Hepatocyte (in vitro differentiated cells): ENCODE measurements around the gene SIDT2. TPM values are rescaled to one million over a fixed set of nuclear protein-coding genes. Genes with fewer than 3 reads are reported as not detected.

ENCODE experiments used
- DNase-seq: peaks from one replicate; pipeline ENCODE4 v3.0.0-alpha.2; 2016; ENCODE audit warnings: low spot score
- H2AFZ ChIP-seq: fragments of 200-600 bp; sonication (generic); 2 replicates; pipeline ENCODE4 v1.6.0; 2016; ENCODE audit warnings: antibody characterized with exemption, mild to moderate bottlenecking
- H3K27ac ChIP-seq: fragments of 200-600 bp; sonication (generic); 2 replicates; pipeline ENCODE4 v1.5.1; 2016; ENCODE audit warnings: mild to moderate bottlenecking
- H3K27me3 ChIP-seq: fragments of 200-600 bp; sonication (generic); 2 replicates; pipeline ENCODE4 v1.6.1; 2016
- H3K36me3 ChIP-seq: fragments of 200-600 bp; sonication (generic); replicated peaks from 2 replicates; pipeline ENCODE4 v1.5.1; 2016; ENCODE audit warnings: low read depth; ENCODE audit not compliant: insufficient read depth
- H3K4me1 ChIP-seq: fragments of 200-600 bp; sonication (generic); 2 replicates; pipeline ENCODE4 v1.5.1; 2016; ENCODE audit warnings: mild to moderate bottlenecking, moderate library complexity; ENCODE audit not compliant: insufficient read depth
- H3K4me2 ChIP-seq: fragments of 200-600 bp; sonication (generic); 2 replicates; pipeline ENCODE4 v1.6.0; 2016
- H3K4me3 ChIP-seq: fragments of 200-600 bp; sonication (generic); 2 replicates; pipeline ENCODE4 v1.5.1; 2016; ENCODE audit warnings: mild to moderate bottlenecking
- H3K79me2 ChIP-seq: fragments of 200-600 bp; sonication (generic); 2 replicates; pipeline ENCODE4 v1.6.0; 2017; ENCODE audit warnings: mild to moderate bottlenecking
- H3K9me2 ChIP-seq: fragments of 200-600 bp; sonication (generic); replicated peaks from 2 replicates; pipeline ENCODE4 v1.6.0; 2017; ENCODE audit warnings: mild to moderate bottlenecking; ENCODE audit not compliant: insufficient read depth
- H3K9me3 ChIP-seq: fragments of 200-600 bp; sonication (generic); 2 replicates; pipeline ENCODE4 v1.5.1; 2016; ENCODE audit warnings: low read depth, mild to moderate bottlenecking
- H4K20me1 ChIP-seq: fragments of 200-600 bp; sonication (generic); 2 replicates; pipeline ENCODE4 v1.6.0; 2016; ENCODE audit warnings: mild to moderate bottlenecking; ENCODE audit not compliant: insufficient read depth, poor library complexity, severe bottlenecking
- EZH2 ChIP-seq: fragments of 200-600 bp; sonication (generic); IDR thresholded peaks from 2 replicates; pipeline ENCODE4 v1.6.1; 2016; ENCODE audit warnings: antibody characterized with exemption, mild to moderate bottlenecking, borderline replicate concordance
- EZH2phosphoT487 ChIP-seq: fragments of 200-600 bp; sonication (generic); IDR thresholded peaks from one replicate; pipeline ENCODE4 v1.6.1; 2018; ENCODE audit warnings: antibody characterized with exemption, mild to moderate bottlenecking, low read depth, moderate library complexity; ENCODE audit not compliant: unreplicated experiment, severe bottlenecking
- WGBS: methylation state at CpG from one replicate; pipeline ENCODE4 v1.1.6; 2016; ENCODE audit warnings: low lambda C conversion rate; ENCODE audit errors: missing lambda C conversion rate; 5-methylcytosine and 5-hydroxymethylcytosine counted together
- polyA plus RNA-seq: library from polyadenylated mRNA; unstranded; fragments of >200 nt; fragmentation: Nextera tagmentation; extraction: Ambion mirVana; gene quantifications from 2 replicates; pipeline ENCODE4 v1.2.1, GENCODE V29; 2016
- total RNA-seq: library from RNA; depleted of rRNA; stranded (reverse); fragments of >200 nt; gene quantifications from 2 replicates; pipeline ENCODE4 v1.2.3, GENCODE V29; 2014
- TF ChIP-seq, protein P1 (sequence below): fragments of 200-600 bp; sonication (generic); IDR thresholded peaks from 2 replicates; pipeline ENCODE4 v1.5.1; 2016; ENCODE audit warnings: antibody characterized with exemption, mild to moderate bottlenecking; ENCODE audit not compliant: poor library complexity

The SIDT2 gene
- total and polyA plus RNA-seq, 2 experiments from 2014 or later, result 16.7 to 27.1 TPM

DNA sequence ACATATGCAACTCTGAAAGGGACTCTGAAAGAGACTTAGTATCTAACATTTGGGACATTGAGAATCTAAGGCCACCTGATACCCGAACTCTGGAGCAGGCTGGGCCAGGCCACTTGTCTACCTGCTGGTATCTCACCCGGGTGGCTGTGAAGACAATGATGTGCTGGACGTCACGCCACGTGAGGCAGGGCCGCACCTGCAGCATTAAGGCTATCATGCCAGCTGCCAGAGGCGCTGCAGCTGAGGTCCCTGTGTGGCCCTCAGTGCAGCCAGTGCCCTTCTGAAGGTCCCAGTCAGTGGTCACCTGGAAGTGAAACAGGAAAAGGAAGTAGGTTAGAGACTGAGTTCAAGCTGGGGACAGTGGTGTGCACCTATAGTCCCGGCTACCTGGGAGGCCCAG lies 40.9 kb downstream of the SIDT2 start:
- no peaks in the 10 kb centered on the region for H3K9me3 ChIP-seq
- H3K27ac ChIP-seq, result peak overlapping the region; percentile 31
- H3K4me1 ChIP-seq, result peaks cover 24% of the 10 kb centered on the region
- H4K20me1 ChIP-seq, result no peaks in the 10 kb centered on the region
- no peak overlapping the region for H2AFZ ChIP-seq
- H3K9me2 ChIP-seq, result no peaks in the 10 kb centered on the region
- H3K79me2 ChIP-seq, result no peaks in the 10 kb centered on the region
- no peak overlapping the region for H3K4me2 ChIP-seq
- TF ChIP-seq, protein P1, sequence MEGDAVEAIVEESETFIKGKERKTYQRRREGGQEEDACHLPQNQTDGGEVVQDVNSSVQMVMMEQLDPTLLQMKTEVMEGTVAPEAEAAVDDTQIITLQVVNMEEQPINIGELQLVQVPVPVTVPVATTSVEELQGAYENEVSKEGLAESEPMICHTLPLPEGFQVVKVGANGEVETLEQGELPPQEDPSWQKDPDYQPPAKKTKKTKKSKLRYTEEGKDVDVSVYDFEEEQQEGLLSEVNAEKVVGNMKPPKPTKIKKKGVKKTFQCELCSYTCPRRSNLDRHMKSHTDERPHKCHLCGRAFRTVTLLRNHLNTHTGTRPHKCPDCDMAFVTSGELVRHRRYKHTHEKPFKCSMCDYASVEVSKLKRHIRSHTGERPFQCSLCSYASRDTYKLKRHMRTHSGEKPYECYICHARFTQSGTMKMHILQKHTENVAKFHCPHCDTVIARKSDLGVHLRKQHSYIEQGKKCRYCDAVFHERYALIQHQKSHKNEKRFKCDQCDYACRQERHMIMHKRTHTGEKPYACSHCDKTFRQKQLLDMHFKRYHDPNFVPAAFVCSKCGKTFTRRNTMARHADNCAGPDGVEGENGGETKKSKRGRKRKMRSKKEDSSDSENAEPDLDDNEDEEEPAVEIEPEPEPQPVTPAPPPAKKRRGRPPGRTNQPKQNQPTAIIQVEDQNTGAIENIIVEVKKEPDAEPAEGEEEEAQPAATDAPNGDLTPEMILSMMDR, result no peak
- TF ChIP-seq EZH2phosphoT487, result no peak
- TF ChIP-seq EZH2, result no peak
- 96% methylated on average over 8 of the region's 8 CpGs for WGBS
- no peaks in the 10 kb centered on the region for H3K27me3 ChIP-seq
- H3K36me3 ChIP-seq, result no peaks in the 10 kb centered on the region
- no peak for DNase-seq
- H3K4me3 ChIP-seq, result no peak overlapping the region

DNA sequence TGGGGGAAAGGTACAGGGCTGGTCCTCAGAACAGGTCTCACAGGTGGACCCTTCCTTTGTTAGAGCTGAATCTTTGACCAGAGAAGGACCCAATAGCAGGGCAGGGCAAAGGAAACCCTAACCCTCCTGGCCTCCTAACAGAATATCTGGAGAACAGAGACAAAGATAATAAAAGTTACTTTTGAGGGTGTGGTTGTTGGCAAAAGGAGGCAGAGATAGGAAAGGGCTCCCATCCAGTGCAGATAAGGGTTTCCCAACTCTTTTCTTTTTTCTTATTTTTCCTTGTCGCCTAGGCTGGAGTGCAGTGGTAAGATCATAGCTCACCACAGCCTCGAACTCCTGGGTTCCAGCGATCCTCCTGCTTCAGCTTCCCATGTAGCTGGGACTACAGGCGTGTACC lies 41.5 kb downstream of the SIDT2 start:
- Histone ChIP-seq H3K4me2 (no peak overlapping the region), H3K9me3 (no peaks in the 10 kb centered on the region), H3K4me3 (no peak overlapping the region), H3K4me1 (peaks cover 26% of the 10 kb centered on the region), H3K27me3 (no peaks in the 10 kb centered on the region), H3K9me2 (no peaks in the 10 kb centered on the region), H3K79me2 (no peaks in the 10 kb centered on the region), H2AFZ (no peak overlapping the region), H3K36me3 (no peaks in the 10 kb centered on the region), H3K27ac (peak overlapping the region; percentile 31), H4K20me1 (no peaks in the 10 kb centered on the region)
- WGBS, result 92% methylated on average over 4 of the region's 4 CpGs
- no peak for DNase-seq
- TF ChIP-seq, protein P1, result no peak
- TF ChIP-seq EZH2phosphoT487 (no peak), EZH2 (no peak)

GRCh38 chr11:117220568-117220967 lies 42.0 kb downstream of the SIDT2 start:
- Histone ChIP-seq H3K36me3 (no peaks in the 10 kb centered on the region), H3K9me3 (no peaks in the 10 kb centered on the region), H3K27ac (peak overlapping the region; percentile 51), H4K20me1 (no peaks in the 10 kb centered on the region), H2AFZ (no peak overlapping the region), H3K9me2 (no peaks in the 10 kb centered on the region), H3K4me2 (no peak overlapping the region), H3K27me3 (no peaks in the 10 kb centered on the region), H3K4me1 (peaks cover 30% of the 10 kb centered on the region), H3K79me2 (no peaks in the 10 kb centered on the region), H3K4me3 (no peak overlapping the region)
- no peak for DNase-seq
- 96% methylated on average over 9 of the region's 9 CpGs for WGBS
- TF ChIP-seq EZH2phosphoT487 (no peak), EZH2 (no peak)
- TF ChIP-seq, protein P1, result no peak
